Spleen (tissue), 7 donors: Measurements from ENCODE around the gene FBN1.

ENCODE experiments used
- CTCF ChIP-seq, 11 experiments: fragments of 200-600 bp in 7 of 11; fragments of 450-650 bp in 4 of 11; sonication (generic) in 4 of 11; IDR thresholded peaks in 8 of 11; conservative IDR thresholded peaks in 3 of 11; 1 replicate in 7 of 11; 2 replicates in 4 of 11; pipeline versions ENCODE4 v1.4.0 to v1.8.0; 2016 to 2021; ENCODE audit warnings: antibody characterized with exemption in 11 of 11, inconsistent platforms in 4 of 11, mild to moderate bottlenecking in 1 of 11
- POLR2AphosphoS5 ChIP-seq, 3 donors: sonication (generic); formaldehyde crosslinking; IDR thresholded peaks; one replicate each; pipeline ENCODE4 v1.5.1; 2017; ENCODE audit warnings: antibody characterized with exemption in 3 of 3
- donor health status: DM: no; HTN: no; CAD: no; lungs with moderate emphysema.
- donor health status: DM: no; HTN: no; CAD: no.
- donor health status: DM: no; HTN: no; CAD: no.

- TF ChIP-seq CTCF (IDR thresholded peaks at IDR 0.05 in 8 of 11, conservative IDR thresholded peaks at IDR 0.05 in 3 of 11) (no peak), POLR2AphosphoS5 (IDR thresholded peaks at IDR 0.05) (no peak)
These were observed 49.5 kb downstream of the FBN1 start for GRCh38 chr15:48595981-48596380.
